ENCODE results near the gene AP1M1.

The AP1M1 gene

GRCh38 chr19:16206637-16207036 is 8.9 kb downstream of the AP1M1 start:
- TF ChIP-seq, protein P1, sequence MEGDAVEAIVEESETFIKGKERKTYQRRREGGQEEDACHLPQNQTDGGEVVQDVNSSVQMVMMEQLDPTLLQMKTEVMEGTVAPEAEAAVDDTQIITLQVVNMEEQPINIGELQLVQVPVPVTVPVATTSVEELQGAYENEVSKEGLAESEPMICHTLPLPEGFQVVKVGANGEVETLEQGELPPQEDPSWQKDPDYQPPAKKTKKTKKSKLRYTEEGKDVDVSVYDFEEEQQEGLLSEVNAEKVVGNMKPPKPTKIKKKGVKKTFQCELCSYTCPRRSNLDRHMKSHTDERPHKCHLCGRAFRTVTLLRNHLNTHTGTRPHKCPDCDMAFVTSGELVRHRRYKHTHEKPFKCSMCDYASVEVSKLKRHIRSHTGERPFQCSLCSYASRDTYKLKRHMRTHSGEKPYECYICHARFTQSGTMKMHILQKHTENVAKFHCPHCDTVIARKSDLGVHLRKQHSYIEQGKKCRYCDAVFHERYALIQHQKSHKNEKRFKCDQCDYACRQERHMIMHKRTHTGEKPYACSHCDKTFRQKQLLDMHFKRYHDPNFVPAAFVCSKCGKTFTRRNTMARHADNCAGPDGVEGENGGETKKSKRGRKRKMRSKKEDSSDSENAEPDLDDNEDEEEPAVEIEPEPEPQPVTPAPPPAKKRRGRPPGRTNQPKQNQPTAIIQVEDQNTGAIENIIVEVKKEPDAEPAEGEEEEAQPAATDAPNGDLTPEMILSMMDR (IDR thresholded peaks at IDR 0.05; ENCODE audit: insufficient read depth, low read depth, low read length, missing control alignments) = no peak
- DNase-seq (ENCODE audit: low read depth) = no peak
- H3K4me3 ChIP-seq (ENCODE audit: low read depth, low read length) = no peak overlapping the region

DNA sequence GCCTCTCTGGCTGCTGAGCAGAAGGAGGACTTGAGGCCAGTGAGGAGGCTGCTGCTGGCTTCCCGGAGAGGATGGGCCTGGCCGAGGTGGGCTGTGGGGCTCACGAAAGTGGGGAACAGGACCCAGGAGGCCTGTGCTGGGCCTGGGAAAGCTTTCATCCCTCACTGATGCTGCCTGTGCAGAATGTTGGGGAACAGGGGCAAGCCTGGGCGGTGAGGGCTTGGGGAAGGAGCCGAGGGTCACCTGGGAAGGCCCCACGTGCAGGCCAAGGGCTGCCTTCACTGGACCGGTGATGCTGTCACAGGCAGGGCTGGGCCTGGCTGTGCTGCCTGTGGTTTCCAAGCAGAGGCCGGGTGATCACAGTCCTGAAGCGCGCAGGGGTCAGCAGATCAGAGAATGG is 9.4 kb downstream of the AP1M1 start:
- TF ChIP-seq, protein P1 (IDR thresholded peaks at IDR 0.05; ENCODE audit: insufficient read depth, low read depth, low read length, missing control alignments) = no peak
- H3K4me3 ChIP-seq (ENCODE audit: low read depth, low read length) = no peak overlapping the region
- DNase-seq (ENCODE audit: low read depth) = peak; percentile 0

GRCh38 chr19:16207490-16208025 is 9.8 kb downstream of the AP1M1 start:
- TF ChIP-seq, protein P1 (IDR thresholded peaks at IDR 0.05; ENCODE audit: insufficient read depth, low read depth, low read length, missing control alignments) = no peak
- no peak overlapping the region for H3K4me3 ChIP-seq (ENCODE audit: low read depth, low read length)

GRCh38 chr19:16208064-16208759 is 10.5 kb downstream of the AP1M1 start:
- TF ChIP-seq, protein P1 (IDR thresholded peaks at IDR 0.05; ENCODE audit: insufficient read depth, low read depth, low read length, missing control alignments) = no peak
- DNase-seq (ENCODE audit: low read depth) = no peak
- no peak overlapping the region for H3K4me3 ChIP-seq (ENCODE audit: low read depth, low read length)

More at GRCh38 chr19:16207490-16208025, 9.8 kb downstream of the AP1M1 start:
- peak; percentile 0 for DNase-seq (ENCODE audit: low read depth)

DNA sequence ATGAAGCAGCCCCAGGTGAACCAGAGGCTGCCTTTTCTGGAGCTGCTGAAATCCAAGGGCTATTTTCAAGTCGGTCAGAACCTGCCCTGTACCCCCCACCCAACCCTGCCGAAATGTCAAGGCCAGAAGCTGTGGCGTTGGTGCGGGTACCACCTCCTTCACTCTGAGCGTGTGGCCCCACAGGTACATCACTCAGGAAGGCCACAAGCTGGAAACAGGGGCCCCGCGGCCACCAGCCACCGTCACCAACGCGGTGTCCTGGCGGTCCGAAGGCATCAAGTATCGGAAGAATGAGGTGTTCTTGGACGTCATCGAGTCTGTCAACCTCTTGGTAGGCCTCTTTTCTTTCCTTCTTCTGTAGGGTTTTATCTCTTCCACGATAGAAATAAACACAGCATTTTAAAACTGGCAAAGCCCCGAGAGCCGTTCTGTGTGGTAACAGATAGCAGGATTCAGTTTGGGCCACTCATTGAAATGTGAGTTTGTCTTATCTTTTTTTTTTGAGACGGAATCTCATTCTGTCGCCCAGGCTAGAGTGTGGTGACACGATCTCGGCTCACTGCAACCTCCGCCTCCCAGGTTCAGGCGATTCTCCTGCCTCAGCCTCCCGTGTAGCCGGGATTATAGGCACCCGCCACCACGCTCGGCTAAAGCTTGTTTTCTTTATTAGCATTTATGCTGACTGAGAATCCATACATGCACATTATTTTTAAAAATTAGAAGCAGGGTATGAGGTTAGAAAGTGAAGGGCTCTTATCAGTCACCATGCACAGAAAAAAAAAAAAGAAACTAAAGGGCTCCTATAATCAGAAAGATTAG is 11.3 kb downstream of the AP1M1 start:
- no peak overlapping the region for H3K4me3 ChIP-seq (ENCODE audit: low read depth, low read length)
- DNase-seq (ENCODE audit: low read depth) = no peak
- TF ChIP-seq, protein P1 (IDR thresholded peaks at IDR 0.05; ENCODE audit: insufficient read depth, low read depth, low read length, missing control alignments) = no peak

GRCh38 chr19:16210168-16210567 is 12.5 kb downstream of the AP1M1 start:
- DNase-seq (ENCODE audit: low read depth) = peak; percentile 0
- H3K4me3 ChIP-seq (ENCODE audit: low read depth, low read length) = no peak overlapping the region
- TF ChIP-seq, protein P1 (IDR thresholded peaks at IDR 0.05; ENCODE audit: insufficient read depth, low read depth, low read length, missing control alignments) = no peak

Measured in GM12865 (cell line).